Eye (tissue), 1 donor: ENCODE data around the gene SORCS1.
"Not testable (repeated sequence)": the region's sequence is repeated elsewhere in the genome, so short reads cannot be mapped to it uniquely, and the experiment has no call there.

Source experiments
- DNase-seq: peaks from one replicate; pipeline ENCODE4 v3.0.0-alpha.2; 2015

Gene SORCS1

DNA sequence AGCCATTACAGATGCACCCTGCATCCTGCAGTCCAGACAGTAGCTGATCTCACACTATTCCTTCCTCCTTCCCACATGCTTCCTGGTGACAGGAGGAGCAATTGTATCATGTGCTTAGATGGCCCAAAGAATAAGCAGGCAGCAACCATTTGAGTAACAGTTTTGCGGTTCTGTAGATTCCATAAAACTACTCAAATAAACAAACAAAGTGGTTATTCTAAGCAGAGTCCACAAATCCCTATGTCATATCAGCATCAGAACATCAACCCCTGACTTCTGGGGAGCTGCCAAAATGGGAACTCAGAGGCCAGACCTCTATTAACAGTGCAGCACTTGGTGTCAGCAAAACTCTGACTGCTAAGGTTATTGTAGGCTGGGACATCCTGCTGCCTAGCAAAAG, 226.0 kb downstream of the SORCS1 start:
- DNase-seq, result no peak

DNA sequence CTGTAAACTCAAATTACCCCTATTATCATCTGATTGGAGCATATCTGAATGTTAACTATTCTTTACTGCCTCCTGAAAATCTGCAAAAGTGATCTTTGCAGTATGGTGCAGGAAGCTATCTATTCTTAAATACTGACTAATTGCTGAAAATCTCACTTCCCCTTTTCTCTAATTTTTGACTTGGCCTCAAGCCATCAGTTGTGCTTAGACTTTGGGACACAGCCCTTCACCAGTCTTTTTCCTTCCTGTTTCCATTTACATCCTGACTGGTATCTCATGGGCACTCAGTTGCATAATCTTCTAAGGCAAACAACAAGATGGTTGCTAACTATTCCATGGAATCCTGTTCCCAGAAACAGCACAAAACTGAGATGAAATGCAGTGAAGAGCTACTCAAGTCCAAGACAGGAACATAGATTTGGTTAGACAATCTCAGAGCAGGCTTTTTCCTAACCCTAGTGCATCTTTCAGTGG, 228.5 kb downstream of the SORCS1 start:
- no peak for DNase-seq

DNA sequence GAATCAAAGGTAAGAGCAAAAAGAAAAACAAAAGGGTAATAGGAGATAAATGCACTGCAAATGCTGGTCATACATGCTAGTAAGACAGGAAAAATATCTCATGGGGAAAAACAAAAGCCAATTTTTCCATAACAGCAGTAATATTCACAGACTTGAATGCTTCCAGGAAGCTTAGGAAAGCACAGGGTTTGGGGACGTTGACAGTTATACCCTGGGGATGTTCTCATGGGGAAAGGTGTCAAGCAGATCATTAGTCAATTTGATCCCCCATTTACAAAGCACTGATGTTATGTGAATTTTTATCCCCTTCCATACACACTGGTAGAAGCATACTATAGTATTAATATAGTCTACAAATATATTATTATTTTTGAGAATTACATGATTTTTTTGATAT, 232.7 kb downstream of the SORCS1 start:
- no peak for DNase-seq

DNA sequence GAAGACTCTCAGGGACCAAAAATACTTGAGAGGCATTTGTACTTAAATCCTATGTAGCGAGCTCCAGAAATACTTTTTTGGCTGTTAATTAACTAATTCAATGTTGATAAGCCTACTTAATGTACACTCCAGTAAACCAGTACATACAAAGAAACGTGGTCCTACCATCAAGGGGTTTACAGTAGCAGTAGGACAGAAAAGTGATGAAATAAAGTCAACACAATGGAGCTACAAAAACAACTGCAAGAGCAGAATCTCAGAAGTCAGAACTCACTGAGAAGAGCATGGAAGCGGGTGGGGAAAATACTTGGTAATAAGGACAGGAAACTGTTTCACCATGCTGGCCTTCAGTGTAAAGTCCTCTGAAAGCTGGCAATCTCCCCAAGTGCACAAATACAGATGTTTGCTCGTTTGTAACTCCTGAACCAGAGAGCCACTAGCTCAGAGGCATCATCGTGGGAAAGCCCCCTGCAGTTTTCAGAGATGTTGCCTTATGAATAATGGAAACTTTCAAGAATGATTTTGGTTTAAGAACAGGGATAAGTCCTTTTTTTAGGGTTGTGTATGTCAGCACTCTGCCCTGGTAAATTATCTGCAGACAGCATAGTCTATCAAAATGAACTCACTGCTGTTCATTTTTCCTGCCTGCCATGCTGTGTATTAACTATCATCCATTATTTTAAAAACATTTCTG, 233.2 kb downstream of the SORCS1 start:
- DNase-seq, result no peak

DNA sequence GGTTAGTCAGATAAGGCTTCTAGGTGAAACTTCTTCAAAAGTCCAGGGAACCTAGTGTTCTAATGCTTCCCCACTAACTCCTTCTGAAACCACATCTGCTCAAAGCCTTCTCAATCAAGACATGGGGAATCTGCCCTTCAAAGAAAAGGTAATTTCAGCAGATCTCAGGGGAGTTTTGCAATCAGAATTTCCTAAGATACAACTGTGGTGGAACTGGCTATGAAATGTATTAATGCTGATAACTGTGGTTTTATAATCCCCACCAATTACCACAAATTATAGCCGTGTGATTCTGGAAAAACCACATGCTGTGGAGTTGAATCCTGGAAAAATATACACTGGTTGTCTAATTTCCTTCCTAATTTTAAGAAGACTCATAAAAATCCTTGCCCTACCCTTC, 233.8 kb downstream of the SORCS1 start:
- no peak for DNase-seq

DNA sequence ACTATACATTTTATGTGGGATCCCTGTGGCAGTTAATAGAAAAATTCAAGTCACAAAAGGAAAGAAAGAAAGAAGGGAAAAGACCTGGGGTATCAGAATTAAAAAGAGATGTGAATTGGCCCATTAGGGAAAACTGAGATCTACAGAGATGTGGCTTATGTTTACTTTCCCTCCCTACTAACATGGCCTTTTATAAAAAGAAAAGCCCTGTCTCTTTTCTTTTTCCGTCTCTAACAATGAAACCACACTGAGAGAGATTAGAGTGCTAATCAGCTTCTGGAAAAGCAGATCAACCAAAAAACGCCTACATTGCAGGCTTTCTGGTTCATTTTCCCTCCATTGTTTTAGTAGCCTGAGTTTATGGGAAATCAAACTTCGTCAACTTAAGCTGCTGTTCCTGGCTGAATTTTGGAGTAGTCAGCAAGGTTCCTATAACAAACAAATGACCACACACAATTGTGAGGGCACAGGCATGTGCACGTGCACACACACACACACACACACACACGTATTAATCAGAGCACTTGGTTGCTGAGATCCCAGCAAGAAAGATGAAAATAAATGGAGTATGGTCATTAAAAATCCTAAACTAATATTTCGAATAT, 235.1 kb downstream of the SORCS1 start:
- no peak for DNase-seq

DNA sequence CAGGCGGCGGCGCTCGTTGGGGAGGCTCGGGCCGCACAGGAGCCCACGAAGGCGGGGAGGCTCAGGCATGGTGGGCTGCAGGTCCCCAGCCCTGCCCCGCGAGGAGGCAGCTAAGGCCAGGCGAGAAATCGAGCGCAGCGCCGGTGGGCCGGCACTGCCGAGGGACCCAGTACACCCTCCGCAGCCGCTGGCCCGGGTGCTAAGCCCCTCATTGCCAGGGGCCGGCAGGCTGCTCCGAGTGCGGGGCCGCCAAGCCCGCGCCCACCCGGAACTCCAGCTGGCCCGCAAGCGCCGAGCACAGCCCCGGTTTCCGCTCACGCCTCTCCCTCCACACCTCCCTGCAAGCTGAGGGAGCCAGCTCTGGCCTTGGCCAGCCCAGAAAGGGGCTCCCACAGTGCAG, 236.4 kb downstream of the SORCS1 start:
- not testable (repeated sequence) for DNase-seq

DNA sequence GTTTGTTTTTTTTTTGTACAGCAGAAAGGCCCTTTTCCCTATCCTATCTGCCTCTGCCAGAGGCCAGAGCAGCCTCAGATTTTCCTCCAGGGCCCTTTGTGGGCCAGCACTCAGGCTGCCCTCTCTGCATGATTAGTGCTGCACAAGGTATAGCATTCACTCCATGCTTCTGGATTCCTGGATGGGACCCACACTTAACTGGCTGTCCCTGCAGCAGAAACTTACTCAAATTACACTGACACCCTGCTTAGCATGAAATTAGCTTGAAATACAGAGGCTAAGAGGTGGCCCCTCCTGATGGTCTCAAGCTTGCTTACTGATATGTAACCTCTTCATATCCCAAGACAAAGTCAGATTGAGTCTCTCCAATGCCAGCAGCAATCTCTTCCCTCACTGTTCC, 239.3 kb downstream of the SORCS1 start:
- DNase-seq, result no peak

DNA sequence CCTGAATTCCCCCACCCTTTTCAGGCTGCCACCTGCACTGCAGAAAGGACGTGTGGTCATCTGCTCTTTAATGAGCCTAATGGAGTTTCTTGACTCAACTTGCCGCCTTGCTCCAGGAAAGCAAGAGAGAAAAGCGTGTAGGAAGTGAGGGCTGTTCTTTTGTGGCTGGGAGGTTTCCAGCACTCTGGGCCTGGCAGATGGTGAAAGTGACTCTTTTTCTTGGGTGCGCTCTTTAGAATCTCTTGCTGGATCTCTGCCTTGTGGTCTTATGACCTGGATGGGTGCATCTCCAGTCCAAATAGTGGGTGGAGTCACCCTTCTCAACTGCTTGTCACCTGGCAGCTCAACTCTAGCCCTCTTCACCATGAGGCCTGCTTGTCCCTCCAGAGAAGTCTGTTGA, 244.0 kb downstream of the SORCS1 start:
- DNase-seq, result no peak

DNA sequence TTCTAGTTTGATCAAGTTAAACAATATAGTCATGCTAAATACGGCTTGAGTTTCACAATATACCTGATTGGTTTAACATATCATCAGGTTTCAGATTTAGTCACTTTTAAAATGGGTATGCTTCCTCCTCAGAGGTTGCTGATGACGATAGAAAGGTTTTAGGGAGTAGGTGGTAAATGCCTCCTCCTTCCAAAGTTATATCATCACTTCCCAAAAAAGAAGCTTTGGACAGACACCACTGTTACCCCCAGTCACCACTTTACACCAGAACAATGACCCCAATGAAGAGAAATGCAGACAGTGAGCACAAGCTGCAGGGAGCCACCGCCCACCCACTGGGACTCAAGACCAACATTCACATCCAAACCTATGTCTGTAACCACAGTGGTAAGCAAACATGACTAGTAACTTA, 244.6 kb downstream of the SORCS1 start:
- no peak for DNase-seq

DNA sequence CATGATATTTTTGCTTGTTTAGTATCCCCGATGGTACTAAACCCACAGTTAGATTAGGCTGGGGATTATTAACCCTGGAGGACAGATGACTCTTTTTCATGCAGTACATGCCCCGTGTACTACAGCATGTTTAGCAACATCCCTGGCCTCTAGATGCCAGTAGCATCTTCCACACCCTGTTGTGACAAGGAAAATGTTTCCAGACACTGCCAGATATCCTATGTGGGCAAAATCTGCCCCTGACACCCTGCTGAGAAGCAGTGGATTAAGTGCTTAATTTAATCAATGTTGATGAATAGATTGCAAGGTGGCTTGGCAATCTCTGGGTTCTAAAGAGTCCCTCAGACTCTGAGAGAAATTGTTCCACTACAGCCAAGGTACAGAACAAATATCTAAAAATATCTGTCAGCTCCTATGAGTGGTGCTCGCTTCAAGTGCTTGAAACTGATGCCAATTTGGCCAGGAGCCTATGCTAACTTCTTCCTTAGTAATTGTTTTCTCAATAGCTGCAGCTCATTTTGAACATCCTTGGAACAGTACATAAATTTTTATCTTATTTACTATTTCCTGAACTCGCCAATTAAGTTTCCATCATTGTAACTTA, 247.0 kb downstream of the SORCS1 start:
- DNase-seq, result no peak

DNA sequence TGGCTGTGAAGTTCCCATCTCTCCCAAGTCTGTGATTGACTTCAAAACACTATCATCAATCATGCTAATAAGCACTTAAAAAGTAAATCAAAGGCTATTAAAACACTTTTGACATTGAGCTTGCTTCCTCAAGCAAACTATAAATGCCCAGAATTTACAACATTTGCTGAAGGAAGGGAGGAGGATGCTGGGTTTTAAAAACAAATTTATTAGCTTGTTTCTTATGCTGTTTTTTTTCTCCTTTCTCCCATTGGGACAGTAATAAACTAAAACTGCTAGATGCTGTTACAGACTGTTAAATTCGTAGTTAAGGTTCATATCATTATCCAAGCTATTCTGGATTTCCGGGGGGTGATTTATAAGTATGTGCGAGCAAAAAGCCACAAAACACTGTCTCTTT, 250.5 kb downstream of the SORCS1 start:
- DNase-seq, result no peak

DNA sequence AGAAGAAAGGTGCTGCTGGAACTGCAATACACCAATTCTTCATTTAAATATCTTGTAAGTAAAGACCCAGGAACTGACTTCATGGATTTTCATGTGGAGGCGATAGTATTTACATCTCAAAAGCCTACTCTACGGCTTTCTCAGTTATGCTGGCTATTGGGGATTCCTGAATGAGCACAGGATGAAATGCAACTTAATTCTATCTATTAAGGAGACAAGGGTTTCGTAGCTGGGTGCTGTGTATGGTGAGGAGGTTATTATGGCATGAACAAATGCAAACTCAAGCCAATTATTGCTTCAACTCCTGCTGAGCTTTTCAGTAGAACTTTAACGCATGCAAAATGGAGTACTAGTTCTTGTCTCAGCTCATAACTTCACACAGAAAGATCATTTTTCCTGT, 251.2 kb downstream of the SORCS1 start:
- DNase-seq, result no peak

DNA sequence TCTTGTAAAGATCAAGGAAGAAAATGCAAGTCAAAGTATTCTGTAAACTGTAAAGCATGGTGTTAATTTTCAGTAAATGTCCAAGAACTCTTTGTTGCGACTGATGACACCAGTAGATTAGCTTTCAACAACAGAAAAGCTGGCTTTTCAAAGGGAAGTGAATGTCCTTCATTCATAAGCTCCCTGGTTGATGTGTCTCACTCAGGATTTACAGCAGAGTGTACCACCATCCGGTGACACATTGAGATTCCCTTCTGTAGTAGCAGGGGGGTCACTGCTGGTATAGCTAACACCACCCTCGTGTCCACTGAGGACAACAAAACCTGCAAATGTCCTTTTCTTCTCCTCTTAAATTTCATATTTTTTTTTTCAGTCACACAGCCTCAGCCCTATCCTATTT, 253.4 kb downstream of the SORCS1 start:
- no peak for DNase-seq

DNA sequence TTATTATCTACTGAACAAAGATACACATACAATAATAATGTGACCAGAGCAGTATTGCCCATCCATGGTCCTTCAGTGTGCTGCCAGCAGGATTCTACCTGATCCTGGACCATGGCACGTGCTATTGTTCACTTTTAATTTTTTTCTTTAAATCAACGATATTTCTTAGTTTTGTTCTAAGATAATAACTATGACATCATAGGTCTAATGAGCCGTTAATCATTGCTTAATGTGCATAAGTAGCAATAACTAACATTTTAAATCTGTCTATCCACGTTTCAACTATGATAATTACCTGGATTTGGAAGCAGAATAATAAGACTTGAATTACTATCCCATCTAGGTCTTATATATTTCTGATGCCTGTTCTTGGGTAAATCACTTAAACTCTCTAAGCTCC, 253.8 kb downstream of the SORCS1 start:
- DNase-seq, result no peak

DNA sequence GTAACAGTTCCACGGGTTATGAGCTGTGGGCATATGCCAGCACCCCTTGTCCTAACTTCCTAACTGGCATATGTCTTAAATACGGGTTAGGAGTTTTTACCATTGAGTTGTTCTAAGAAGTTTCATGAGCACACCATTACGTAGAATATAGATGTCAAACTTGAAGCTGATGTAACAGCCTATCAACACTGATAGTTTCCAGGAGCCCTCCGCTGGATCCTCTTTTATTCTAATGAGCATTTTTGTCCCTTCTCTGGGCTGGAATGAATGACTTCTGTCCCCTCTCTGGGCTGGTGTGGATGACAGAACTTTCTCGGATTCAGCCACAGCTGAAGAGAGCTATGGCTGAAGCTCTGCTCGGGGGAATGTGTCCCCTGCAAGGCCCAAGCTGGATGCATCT, 256.3 kb downstream of the SORCS1 start:
- no peak for DNase-seq

DNA sequence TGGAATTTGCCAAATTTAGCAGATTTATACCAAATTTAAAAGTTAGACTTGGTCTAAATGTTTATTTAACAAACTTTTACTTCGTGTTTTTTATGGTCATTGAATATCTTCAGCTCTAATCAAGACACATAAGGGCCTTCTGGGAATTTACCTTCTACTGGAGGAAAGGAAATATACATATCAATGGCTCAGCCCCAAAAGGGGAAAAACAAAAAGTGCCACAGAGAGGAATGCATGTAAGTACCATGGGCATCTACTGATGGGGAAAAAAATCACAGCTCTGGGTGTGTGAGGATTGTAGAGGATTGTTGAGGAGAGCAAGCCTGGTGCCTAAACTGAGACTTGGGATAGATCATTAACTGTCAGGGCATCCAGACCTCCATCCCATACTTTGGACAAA, 260.3 kb downstream of the SORCS1 start:
- no peak for DNase-seq

DNA sequence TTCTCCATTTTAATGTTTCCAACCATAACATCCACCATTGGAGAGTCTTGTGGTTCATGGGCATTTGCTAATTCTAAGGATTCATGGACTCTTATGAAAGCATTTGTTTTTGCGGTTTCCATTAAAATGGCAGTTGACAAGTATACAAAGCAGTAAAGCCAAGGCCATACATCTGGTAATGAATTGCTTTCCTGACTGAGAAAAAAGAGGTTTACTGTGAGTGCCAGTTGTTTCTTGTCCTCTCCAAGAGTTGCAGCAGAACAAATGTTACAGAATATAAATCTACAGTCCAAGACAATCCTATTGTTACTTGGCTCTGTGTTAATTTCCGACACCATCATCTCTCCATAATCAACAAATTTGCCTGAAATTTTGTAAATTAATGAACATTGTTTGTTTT, 261.3 kb downstream of the SORCS1 start:
- no peak for DNase-seq

DNA sequence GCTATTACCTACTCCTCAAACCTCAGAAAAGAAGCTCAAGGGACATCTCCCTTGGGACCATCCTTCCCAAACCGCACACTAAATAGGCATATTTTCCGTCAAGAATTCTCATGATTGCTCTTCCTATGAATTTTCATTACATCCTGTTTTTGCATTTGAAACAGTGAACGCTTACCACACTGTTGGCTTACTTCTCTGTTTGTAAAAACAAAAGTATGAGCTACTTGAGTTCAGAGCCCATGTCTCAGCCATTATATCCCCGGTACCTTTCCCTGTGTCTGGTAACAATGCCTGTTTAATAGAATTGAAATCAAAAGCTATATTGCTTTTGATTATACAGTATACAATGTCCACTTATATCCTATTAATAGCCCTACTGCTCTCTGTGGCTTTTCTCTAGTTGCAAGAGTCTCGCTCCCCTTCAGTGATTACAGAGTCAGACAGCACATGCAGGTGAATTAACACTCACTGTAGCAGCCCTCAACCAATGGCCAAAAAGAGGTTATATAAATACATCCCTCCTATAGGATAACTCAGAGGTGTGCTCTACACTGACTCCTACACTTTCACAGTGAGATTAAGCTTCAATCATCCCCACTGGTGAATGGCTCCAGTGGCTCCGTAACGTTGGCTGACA, 264.4 kb downstream of the SORCS1 start:
- DNase-seq, result no peak

DNA sequence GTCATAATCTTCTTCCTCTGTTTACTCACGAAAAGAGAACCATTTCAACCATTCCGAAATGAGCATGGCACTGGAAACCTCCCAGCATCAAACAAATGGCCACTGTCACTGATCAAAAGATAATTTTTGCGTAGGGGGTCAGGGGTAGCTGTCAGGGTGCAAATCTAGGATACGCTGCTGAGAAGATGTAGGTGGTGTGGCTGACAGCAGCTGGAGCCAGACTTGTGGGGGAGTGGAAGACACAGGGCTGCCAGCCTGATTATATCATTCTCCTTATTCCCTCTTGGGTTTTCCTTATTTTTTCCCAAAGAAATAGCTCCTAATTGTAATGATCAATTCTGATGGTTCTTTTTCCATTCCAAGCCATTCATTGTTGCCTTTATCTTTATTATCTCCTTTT, 266.1 kb downstream of the SORCS1 start:
- DNase-seq, result no peak

DNA sequence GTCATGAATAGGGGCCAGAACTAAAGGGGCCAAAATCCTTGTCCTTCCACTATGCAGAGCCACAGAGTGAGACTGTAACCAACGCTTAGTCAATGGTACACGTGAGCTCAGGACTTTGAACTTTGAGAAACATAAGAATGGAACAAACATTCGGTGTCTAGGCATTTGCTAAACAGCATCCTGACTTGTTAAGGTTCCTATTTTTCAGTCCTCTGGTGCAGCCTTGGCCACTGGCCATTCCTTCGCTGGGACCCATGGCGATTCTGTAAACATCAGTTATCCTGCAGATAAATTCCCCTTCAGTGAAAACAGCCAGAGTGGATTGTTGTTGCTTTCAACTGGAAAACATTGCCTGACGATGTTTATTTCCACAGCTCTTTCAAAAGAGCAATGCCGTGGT, 266.8 kb downstream of the SORCS1 start:
- peak; percentile 27 for DNase-seq

DNA sequence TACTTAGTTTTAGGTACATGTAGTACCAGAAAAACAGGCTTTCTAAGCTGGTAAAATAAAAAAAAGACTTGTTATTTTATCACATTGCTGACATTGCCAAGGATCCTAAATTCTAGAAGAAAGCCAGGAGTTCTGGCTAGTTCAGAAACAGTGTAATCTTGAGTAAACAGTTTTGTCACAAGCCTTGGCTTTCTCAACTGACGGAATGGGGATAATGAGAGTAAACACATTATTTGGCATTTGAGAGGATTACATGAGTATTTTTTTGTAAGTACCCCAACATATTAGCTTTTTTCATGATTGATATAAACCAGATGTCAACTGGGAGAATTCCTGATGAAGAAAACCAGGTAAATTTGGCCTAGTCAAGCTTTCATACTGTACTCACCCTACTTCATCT, 269.8 kb downstream of the SORCS1 start:
- no peak for DNase-seq

DNA sequence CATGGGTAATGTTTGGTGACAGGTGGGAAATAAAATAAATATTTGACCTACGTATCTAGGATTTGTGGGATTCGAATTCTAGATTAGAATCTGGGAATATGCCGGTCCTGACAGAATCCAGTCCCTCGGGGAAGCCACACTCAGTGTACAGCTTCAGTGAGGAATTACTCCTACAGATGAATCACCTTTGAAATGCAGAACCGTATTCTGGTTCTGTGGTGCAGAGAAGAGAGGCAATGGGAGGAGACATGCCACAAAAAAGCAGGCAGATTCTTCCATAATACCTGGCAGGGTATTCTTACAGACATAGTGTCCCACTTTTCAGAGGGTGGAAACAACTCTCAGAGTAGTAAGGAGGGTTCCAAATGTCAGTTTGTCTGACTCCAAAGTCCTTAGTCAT, 286.9 kb downstream of the SORCS1 start:
- no peak for DNase-seq

DNA sequence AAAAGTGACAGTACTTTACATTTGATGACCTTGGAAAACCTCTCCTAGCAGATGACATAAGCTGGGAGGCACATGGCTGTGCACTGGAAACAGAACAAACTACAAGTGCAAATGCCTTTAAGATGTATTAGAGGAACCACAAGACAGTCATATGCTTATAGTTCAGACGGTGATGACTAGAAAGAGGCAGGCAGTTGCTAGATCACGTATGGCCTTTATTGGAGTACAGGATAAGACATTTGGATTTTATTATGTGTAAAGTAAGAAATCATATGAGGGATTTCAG, 290.0 kb downstream of the SORCS1 start:
- DNase-seq, result no peak
